Stimulated activated CD8-positive, alpha-beta memory T cell treated with anti-CD3 and anti-CD28 coated beads, Interleukin-2, amount 100 ng/mL, for 1 hour (primary cell): ENCODE data around the gene ARMC10.
"Not testable (repeated sequence)": the region's sequence is repeated elsewhere in the genome, so short reads cannot be mapped to it uniquely, and the experiment has no call there.

Experiments
- DNase-seq, 2 donors: peaks; one replicate each; pipeline ENCODE4 v3.0.0-alpha.2; 2020; ENCODE audit warnings: low read depth in 2 of 2

The ARMC10 gene

DNA sequence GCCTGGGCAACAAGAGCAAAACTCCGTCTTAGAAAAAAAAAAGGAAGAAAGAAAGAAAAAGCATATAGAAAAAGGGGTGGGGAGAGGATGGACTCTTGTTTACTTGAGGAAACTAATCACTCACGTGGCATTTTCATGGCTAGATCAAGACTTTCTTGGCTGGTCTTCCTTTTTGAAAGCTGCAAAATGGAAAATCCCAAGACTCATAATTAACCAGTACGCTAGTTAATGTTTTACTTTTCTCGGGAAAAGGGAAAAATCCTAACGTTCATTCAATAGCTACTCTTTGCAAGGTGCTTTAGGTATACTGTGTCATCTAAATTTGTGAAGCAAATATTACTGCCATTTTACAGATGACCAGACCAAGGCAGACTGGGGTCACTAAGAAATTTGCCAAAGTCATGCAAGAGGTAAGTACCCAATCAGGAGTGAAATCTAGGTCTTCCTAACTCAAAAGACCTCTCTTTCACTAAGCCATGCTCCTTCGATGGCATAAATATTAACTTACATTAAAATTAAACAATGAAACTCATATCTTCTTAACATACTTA, 49.6 kb downstream of the ARMC10 start:
- no peak for DNase-seq

DNA sequence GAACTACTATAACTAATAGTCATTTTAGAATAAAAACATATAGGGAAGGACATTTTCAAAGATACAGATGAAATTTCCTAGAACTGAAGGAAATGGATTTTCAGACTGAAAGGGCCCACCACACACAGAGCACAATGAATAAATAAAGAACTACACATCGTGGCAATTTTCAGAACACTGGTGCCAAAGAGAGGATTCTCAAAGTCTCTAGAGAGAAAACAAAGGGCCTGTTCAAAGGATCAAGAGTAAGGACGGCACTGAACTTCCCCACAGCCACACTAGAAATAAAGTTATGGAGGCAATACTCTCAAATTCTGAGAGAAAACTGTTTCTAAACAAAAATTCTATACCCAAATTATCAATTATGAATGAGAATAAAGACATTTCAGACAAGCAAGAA, 52.1 kb downstream of the ARMC10 start:
- DNase-seq: no peak

DNA sequence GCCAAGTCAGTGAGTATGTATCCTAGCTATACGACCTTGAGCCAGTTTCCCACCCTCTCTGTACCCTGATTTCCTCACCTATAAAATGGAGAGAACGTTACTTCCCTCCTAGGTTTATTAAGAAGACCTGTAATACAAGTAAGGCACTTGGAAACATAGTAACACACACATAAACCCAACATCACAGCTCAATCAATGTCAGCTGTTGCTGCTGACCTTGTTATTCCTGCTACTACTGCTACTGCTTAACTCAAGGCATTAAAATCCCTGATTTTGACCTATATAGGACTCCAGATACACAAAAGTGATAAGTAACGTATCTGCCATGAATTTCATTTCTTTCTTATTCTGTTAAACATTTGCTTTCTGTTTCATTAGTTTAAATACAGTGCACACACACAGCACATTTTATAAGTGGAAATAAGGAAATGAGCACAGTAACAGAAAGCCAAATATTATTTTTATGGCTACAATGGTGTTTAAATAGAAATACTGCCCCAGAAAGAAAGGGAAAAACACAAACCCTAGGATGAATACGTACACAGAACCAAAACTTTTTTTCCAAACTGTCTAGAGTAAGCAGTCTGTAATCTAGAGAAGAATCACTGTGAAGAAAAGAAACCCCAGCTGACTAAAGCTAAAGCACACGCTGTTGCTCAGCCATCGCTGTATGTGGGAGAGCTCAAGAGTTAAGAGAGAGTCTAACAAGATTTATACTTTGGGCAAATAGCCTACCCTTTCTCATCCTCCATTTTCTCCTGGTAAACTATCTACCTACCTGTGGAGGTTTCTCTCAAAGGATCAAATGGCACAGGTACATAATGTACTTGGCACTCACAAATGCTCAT, 55.0 kb downstream of the ARMC10 start:
- no peak for DNase-seq

DNA sequence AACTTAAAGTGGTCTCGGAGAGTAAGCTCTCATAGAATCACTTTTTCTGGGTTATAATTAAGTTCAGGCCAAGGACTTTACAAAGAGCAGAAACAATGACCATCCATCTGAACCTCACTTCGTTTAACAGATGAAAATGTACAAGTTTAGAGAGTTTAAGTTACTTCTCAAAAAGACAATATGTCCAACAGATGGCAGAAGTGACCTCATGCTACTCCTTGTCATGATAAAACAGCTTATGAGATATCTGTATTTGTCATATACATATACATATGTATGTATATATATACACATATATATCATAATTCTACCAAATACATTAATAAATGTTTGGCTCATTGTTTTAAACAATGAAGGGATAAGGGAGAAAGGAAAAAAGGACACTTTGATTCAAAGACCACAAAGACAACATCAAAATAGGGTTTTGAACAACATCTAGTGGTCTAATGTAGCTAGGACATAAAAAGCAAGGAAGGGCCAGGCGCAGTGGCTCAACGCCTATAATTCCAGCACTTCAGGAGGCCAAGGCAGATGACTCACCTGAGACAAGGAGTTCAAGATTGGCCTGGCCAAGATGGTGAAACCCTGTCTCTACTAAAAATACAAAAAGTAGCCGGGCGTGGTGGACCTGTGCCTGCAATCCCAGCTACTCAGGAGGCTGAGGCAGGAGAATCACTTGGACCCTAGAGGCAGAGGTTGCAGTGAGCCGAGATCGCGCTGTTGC, 56.1 kb downstream of the ARMC10 start:
- no peak for DNase-seq

DNA sequence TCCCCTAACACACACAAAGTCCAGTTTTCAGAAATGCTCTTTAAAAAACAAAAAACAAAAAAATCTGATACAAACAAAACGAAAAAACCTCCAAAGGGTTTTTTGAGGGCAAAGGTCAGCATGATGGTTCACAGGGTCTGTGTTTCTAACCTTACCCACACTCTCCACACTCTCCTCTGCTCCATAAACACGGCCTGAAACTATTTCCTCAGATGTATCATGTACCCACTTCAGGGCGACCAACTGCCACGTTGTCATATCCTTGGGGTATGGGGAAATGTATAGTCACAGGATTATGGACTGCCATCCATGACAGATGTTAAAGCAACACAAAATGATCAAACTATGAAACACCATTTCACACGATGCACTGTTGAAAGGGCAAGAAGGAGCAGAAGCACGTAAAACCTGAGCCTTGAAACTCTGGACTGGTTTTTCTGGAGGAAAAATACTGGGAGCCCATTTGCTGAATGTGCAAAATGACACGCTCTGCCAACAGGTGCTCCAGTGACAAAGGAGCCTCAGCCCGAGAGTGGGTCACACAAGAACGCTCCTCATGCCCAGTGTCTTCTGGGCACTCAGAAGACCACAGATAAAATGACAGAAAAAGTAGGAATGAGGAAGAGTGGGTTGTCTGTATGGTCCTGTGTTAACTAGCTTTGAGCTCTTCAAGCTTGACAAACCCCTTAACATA, 58.2 kb downstream of the ARMC10 start:
- no peak for DNase-seq

DNA sequence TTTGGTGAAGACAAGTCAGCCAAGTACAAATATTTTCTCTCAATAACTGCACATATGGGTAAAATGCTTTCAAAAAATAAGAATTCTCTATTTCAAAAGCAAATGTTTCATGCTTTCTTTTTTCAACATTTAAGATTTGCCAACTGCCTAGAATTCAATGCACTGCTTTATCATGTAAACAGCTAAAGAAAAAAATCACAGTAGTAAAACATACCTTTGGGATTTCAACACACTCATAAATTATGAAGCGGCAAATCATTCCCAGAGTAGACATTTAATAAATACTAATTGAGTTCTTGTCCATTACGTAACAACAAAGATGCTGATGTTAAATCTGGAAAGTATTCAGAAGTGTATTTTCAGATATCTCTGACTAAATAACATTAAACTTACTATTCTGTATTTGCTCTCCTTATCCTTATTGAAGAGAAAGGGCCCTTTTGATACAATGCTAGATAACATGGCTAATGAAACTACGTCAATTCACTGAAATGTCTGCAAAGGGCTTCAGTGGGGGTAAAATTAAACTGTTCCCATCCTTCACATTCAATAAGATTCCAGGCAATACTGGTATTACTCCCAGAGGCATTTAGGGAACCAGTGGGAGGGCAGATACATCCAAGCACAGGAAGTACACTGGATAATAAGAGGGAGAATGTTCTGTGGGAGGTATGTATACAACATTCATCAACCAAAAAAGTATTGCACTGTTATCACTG, 60.1 kb downstream of the ARMC10 start:
- no peak for DNase-seq

DNA sequence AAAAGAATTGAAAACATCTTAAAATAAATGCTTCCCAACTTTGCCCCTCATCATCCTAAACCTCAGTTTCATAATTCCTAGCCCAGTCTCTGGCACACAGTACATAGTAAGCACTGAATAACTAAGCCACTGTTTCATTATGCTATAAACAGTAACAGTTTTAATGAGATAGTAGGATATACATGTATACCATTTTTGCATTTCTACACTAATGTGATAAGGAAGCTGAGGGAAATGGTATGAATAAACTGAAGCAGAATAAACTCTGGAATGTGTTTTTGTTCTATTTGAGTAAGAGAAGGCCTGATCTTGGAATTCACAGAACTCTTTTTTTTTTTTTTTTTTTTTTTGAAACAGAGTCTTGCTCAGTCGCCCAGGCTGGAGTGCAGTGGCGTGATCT, 65.1 kb downstream of the ARMC10 start:
- no peak for DNase-seq

DNA sequence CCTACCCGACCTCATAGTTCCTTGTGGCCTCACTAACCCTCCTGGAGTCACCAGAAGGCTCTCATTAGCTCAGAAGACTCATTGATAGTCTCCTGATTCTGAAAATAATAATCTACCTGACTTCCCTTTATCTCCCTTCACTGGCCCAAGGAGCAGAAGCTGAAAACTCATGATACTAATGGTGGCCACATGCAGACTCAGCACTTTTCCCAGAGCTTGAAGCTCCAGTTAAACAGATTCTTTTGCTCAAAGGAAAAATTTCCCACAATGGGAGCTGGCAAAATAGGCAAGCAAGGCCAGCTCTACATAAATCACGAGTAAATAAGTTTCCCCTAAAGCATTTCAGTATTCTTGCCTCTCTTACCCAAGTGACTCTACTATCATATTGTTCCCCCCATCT, 65.7 kb downstream of the ARMC10 start:
- no peak for DNase-seq

DNA sequence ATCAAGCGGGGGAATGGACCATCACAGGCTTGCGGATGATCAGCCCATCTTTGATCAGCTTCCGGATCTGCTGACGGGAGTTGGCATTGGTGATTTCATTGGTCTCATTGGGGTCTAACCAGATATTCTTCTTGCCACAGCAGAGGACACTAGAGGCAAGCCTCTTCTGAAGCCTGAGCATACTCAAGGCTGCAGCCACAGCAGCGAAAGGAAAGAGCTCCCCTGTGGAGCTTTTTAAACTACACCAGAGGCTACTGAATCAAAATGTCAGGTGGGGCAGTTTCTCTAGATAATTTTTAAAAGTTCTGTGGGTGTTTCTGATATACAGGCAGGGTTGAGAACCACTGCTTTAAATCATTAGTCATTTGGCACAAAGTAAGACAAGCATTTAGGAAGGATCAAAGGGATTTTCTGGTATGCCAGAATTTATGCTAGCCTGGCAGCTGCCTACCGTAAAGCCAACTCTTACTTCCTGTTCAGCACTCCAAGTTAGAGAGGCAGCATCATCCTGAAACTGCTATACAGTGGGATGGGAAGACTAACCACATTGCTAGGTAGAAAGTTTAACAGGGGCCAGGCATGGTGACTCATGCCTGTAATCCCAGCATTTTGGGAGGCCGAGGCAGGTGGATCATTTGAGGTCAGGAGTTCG, 66.9 kb downstream of the ARMC10 start:
- DNase-seq: no peak

DNA sequence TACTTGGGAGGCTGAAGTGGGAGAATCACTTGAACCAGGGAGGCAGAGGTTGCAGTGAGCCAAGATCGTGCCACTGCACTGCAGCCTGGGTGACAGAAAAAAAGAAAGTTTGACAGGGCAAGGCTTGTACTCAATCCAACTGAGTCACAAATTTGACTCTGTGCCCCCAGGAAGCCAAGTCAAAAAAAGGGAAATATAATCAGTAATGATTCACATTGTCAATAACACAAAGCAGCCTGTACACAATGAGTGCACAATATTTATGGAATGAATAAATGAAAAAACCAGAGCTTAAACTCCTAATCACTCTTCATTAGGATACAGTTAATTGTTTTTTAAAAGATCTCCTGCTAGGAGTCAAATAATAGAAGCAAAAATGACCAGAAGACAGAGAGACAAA, 67.6 kb downstream of the ARMC10 start:
- DNase-seq: no peak

DNA sequence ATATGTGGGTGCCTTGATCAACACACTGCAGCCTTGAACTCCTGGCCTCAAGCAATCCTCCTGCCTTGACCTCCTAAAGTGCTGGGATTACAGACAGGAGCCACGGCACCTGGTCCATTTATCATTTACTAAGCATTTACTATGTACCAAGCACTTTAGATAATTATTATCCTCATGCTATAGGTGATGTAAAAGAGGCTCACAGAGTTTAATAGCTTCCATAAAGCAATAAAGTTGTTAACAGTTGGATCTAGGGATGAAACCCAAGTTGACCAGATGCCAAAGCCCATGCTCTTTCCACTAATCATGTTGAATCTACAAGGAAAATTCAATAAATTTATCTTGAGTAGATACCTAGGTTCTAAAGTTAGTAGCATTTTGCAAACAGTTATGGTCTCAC, 68.9 kb downstream of the ARMC10 start:
- DNase-seq: no peak

DNA sequence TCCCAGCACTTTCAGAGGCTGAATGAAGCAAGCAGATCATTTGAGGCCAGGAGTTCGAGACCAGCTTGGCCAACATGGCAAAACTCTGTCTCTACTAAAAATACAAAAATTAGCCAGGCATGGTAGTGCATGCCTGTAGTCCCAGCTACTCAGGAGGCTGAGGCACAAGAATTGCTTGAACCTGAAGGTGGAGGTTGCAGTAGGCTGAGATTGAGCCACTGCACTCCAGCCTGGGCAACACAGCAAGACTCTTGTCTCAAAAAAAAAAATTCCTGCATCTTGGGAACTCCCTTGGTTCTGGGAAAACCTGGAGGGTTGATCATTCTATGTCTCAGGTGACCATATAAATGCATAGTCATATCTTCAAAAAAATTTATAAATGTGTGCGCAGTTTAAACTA, 69.8 kb downstream of the ARMC10 start:
- DNase-seq: not testable (repeated sequence)

DNA sequence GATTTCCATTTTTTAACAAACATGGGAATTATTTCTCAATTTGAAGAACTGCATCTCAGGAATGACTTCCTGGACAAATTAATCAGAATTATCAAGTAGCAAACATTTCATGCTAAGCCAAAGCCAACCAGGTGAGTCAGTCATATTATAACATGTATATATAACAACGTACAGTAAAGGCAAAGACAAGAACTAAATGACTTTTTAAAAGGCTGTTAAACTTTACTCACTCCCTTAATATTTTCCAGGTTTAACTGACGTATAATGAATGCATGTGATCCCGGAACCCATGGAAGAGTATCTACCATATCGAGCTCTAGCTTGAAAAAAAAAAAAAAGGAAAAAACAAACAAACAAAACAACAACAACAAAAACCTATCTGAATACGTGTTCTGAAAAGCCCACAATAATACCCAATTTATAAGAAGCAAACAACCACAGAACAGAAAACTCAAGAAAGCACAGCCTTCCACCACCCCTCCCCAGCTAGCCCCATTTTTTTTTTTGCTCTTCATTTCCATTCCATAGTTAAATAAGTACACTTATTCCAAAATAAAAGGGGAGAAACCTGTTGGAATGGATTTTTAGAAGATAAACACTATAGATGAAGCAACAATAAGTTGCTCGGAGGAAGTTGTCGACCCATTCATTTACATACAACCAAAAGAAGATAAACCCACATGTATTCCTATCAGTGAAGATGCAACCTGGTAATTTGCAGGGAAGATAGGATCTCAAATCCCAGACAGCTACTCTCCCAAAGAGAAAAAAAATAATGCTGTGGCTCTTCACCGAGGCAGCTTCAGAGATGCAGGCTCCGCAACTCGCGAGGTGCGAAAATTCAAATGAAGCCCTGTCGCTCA, 73.4 kb downstream of the ARMC10 start:
- DNase-seq: no peak
